CD4-positive, CD25-positive, alpha-beta regulatory T cell (primary cell): ENCODE measurements around the gene FAM222B. TPM values are rescaled to one million over a fixed set of nuclear protein-coding genes. Genes with fewer than 3 reads are reported as not detected.
A peak's percentile ranks its signal among the peaks of the same experiment; 100 is the strongest.
"Not testable (repeated sequence)": the region's sequence is repeated elsewhere in the genome, so short reads cannot be mapped to it uniquely, and the experiment has no call there.

Experiments
- ATAC-seq, 2 donors: fragments of 150-1000 bp; cut with Tn5 transposase; one replicate each; pipeline ENCODE4 v1.10.0; 2021; ENCODE audit warnings: low read depth in 2 of 2, moderate number of reproducible peaks in 2 of 2, moderate library complexity in 1 of 2
- DNase-seq, 3 donors: peaks; one replicate each; pipeline versions ENCODE4 v3.0.0 to v3.0.0-alpha.2; 2012 to 2022; ENCODE audit warnings: mixed read lengths in 1 of 3
- H3K27ac ChIP-seq: one replicate; pipeline ENCODE4 v1.7.0; 2013; ENCODE audit warnings: mild to moderate bottlenecking, low read length; ENCODE audit not compliant: insufficient read depth, poor library complexity, severe bottlenecking
- H3K27me3 ChIP-seq: one replicate; pipeline ENCODE4 v1.7.0; 2013; ENCODE audit warnings: low read length; ENCODE audit not compliant: control insufficient read depth, insufficient read depth
- H3K36me3 ChIP-seq: one replicate; pipeline ENCODE4 v1.7.0; 2013; ENCODE audit warnings: mild to moderate bottlenecking, low read length, moderate library complexity; ENCODE audit not compliant: control insufficient read depth, insufficient read depth
- H3K4me1 ChIP-seq: 2 replicates; pipeline ENCODE4 v1.7.0; 2013; ENCODE audit warnings: mild to moderate bottlenecking, low read length; ENCODE audit not compliant: insufficient read depth, control insufficient read depth, poor library complexity, severe bottlenecking
- H3K4me3 ChIP-seq: one replicate; pipeline ENCODE4 v1.7.0; 2013; ENCODE audit warnings: low read depth, mild to moderate bottlenecking, low read length, moderate library complexity
- H3K9me3 ChIP-seq, 2 experiments: 1 replicate in 1 of 2; 2 replicates in 1 of 2; pipeline ENCODE4 v1.7.0; 2013; ENCODE audit warnings: low read length in 2 of 2, mild to moderate bottlenecking in 1 of 2, moderate library complexity in 1 of 2; ENCODE audit not compliant: control insufficient read depth in 2 of 2
- H3K27ac Mint-ChIP-seq, 3 donors: one replicate each; pipeline ENCODE4 v1.8.0; 2020 to 2022; ENCODE audit warnings: mild to moderate bottlenecking in 3 of 3, mixed read lengths in 3 of 3, moderate library complexity in 2 of 3
- H3K27me3 Mint-ChIP-seq: one replicate; pipeline ENCODE4 v1.8.0; 2022; ENCODE audit warnings: mild to moderate bottlenecking, mixed read lengths
- H3K36me3 Mint-ChIP-seq: one replicate; pipeline ENCODE4 v1.8.0; 2020; ENCODE audit warnings: mixed read lengths
- H3K4me1 Mint-ChIP-seq, 4 donors: one replicate each; pipeline ENCODE4 v1.8.0; 2020 to 2022; ENCODE audit warnings: mixed read lengths in 4 of 4, mild to moderate bottlenecking in 1 of 4
- H3K4me3 Mint-ChIP-seq, 4 donors: one replicate each; pipeline ENCODE4 v1.8.0; 2020 to 2022; ENCODE audit warnings: mild to moderate bottlenecking in 4 of 4, mixed read lengths in 4 of 4, moderate library complexity in 3 of 4
- H3K9me3 Mint-ChIP-seq, 7 donors: one replicate each; pipeline ENCODE4 v1.8.0; 2020 to 2022; ENCODE audit warnings: mixed read lengths in 7 of 7, mild to moderate bottlenecking in 3 of 7, moderate library complexity in 2 of 7
- polyA plus RNA-seq, 4 donors: library from polyadenylated mRNA; unstranded; fragments of 300-500 nt; fragmentation: Illumina TruSeq; gene quantifications; one replicate each; pipeline ENCODE4 v1.2.3, GENCODE V29; 2021
- total RNA-seq: library from RNA; stranded (reverse); gene quantifications from one replicate; pipeline ENCODE4 v1.2.3, GENCODE V29; 2022

FAM222B gene
- total and polyA plus RNA-seq, 5 donors from 2014 or later, result 4.4 to 23.4 (median 12.4) TPM

- not testable (repeated sequence) for H3K9me3 Mint-ChIP-seq, H3K27me3 Mint-ChIP-seq, H3K27me3 ChIP-seq, H3K36me3 Mint-ChIP-seq, DNase-seq, ATAC-seq, H3K27ac Mint-ChIP-seq, H3K4me3 ChIP-seq, H3K36me3 ChIP-seq, H3K4me3 Mint-ChIP-seq, H3K27ac ChIP-seq, H3K9me3 ChIP-seq
- H3K4me1 Mint-ChIP-seq, result peaks cover 9 to 40% (median 27%) of the 10 kb centered on the region in 4 donors
- peaks cover 11% of the 10 kb centered on the region for H3K4me1 ChIP-seq
These were observed 63.0 kb downstream of the FAM222B start for GRCh38 chr17:28779601-28780000.

- Mint-ChIP-seq H3K9me3 (no peaks in the 10 kb centered on the region), H3K4me1 (peaks cover 9 to 41% (median 27%) of the 10 kb centered on the region in 4 donors), H3K27ac (peak overlapping the region in 2 of 3 donors; percentile 57 to 84), H3K27me3 (no peaks in the 10 kb centered on the region), H3K36me3 (peaks cover 9% of the 10 kb centered on the region), H3K4me3 (peak overlapping the region in 2 of 4 donors; percentile 12 to 22)
- H3K27me3 ChIP-seq, result no peaks in the 10 kb centered on the region
- no peak overlapping the region for H3K27ac ChIP-seq
- peaks cover 11% of the 10 kb centered on the region for H3K4me1 ChIP-seq
- no peak overlapping the region for H3K4me3 ChIP-seq
- H3K36me3 ChIP-seq, result no peaks in the 10 kb centered on the region
- DNase-seq (no peak), ATAC-seq (no peak)
- no peaks in the 10 kb centered on the region for H3K9me3 ChIP-seq
These were observed 65.4 kb downstream of the FAM222B start for GRCh38 chr17:28777178-28777577.

GRCh38 chr17:28774206-28774605, 68.4 kb downstream of the FAM222B start:
- Histone ChIP-seq H3K9me3 (no peaks in the 10 kb centered on the region), H3K27me3 (no peaks in the 10 kb centered on the region), H3K4me3 (no peak overlapping the region), H3K36me3 (no peaks in the 10 kb centered on the region), H3K27ac (no peak overlapping the region), H3K4me1 (peaks cover 11% of the 10 kb centered on the region)
- Mint-ChIP-seq H3K27me3 (no peaks in the 10 kb centered on the region), H3K36me3 (peaks cover 4% of the 10 kb centered on the region), H3K4me1 (peaks cover 18 to 35% (median 25%) of the 10 kb centered on the region in 4 donors), H3K27ac (peak overlapping the region in 1 of 3 donors; percentile 76), H3K9me3 (no peaks in the 10 kb centered on the region), H3K4me3 (no peak overlapping the region)
- ATAC-seq (no peak), DNase-seq (no peak)

- Histone ChIP-seq H3K36me3 (no peaks in the 10 kb centered on the region), H3K4me3 (no peak overlapping the region), H3K4me1 (peaks cover 11% of the 10 kb centered on the region), H3K9me3 (no peaks in the 10 kb centered on the region), H3K27ac (no peak overlapping the region), H3K27me3 (no peaks in the 10 kb centered on the region)
- no peak overlapping the region for H3K4me3 Mint-ChIP-seq
- peak overlapping the region in 1 of 3 donors; percentile 76 for H3K27ac Mint-ChIP-seq
- H3K27me3 Mint-ChIP-seq, result no peaks in the 10 kb centered on the region
- DNase-seq (no peak), ATAC-seq (no peak)
- H3K9me3 Mint-ChIP-seq, result no peaks in the 10 kb centered on the region
- peaks cover 18 to 30% (median 21%) of the 10 kb centered on the region in 4 donors for H3K4me1 Mint-ChIP-seq
- no peaks in the 10 kb centered on the region for H3K36me3 Mint-ChIP-seq
These were observed 68.9 kb downstream of the FAM222B start for GRCh38 chr17:28773736-28774135.

GRCh38 chr17:28765038-28765437, 77.6 kb downstream of the FAM222B start:
- H3K27ac Mint-ChIP-seq, result no peak overlapping the region
- Histone ChIP-seq H3K27ac (no peak overlapping the region), H3K27me3 (no peaks in the 10 kb centered on the region), H3K4me3 (no peak overlapping the region), H3K36me3 (peaks cover 31% of the 10 kb centered on the region), H3K9me3 (no peaks in the 10 kb centered on the region), H3K4me1 (no peaks in the 10 kb centered on the region)
- no peak for ATAC-seq
- no peak overlapping the region for H3K4me3 Mint-ChIP-seq
- H3K4me1 Mint-ChIP-seq, result peaks cover 8 to 20% (median 12%) of the 10 kb centered on the region in 4 donors
- DNase-seq, result no peak
- H3K9me3 Mint-ChIP-seq, result peaks cover 0 to 1% (median 0%) of the 10 kb centered on the region in 7 donors
- H3K27me3 Mint-ChIP-seq, result no peaks in the 10 kb centered on the region
- H3K36me3 Mint-ChIP-seq, result peaks cover 4% of the 10 kb centered on the region

GRCh38 chr17:28763804-28764266, 78.8 kb downstream of the FAM222B start:
- DNase-seq (peak; percentile 62 to 80 (median 78)), ATAC-seq (peak; percentile 65 to 68)
- Mint-ChIP-seq H3K27ac (no peak overlapping the region), H3K9me3 (peaks cover 0 to 1% (median 0%) of the 10 kb centered on the region in 7 donors), H3K27me3 (no peaks in the 10 kb centered on the region), H3K4me1 (peaks cover 6 to 11% (median 7%) of the 10 kb centered on the region in 4 donors), H3K36me3 (peaks cover 6% of the 10 kb centered on the region), H3K4me3 (no peak overlapping the region)
- no peak overlapping the region for H3K4me3 ChIP-seq
- H3K27me3 ChIP-seq, result no peaks in the 10 kb centered on the region
- no peak overlapping the region for H3K27ac ChIP-seq
- no peaks in the 10 kb centered on the region for H3K4me1 ChIP-seq
- peaks cover 43% of the 10 kb centered on the region for H3K36me3 ChIP-seq
- no peaks in the 10 kb centered on the region for H3K9me3 ChIP-seq

GRCh38 chr17:28763137-28763799, 79.3 kb downstream of the FAM222B start:
- H3K4me1 Mint-ChIP-seq, result peaks cover 6 to 11% (median 7%) of the 10 kb centered on the region in 4 donors
- no peaks in the 10 kb centered on the region for H3K27me3 Mint-ChIP-seq
- H3K9me3 Mint-ChIP-seq, result peaks cover 0 to 1% (median 0%) of the 10 kb centered on the region in 7 donors
- H3K27ac ChIP-seq, result no peak overlapping the region
- H3K36me3 Mint-ChIP-seq, result peaks cover 7% of the 10 kb centered on the region
- DNase-seq, result no peak
- H3K27ac Mint-ChIP-seq, result no peak overlapping the region
- no peaks in the 10 kb centered on the region for H3K27me3 ChIP-seq
- H3K4me3 Mint-ChIP-seq, result no peak overlapping the region
- no peaks in the 10 kb centered on the region for H3K9me3 ChIP-seq
- H3K4me3 ChIP-seq, result no peak overlapping the region
- peaks cover 48% of the 10 kb centered on the region for H3K36me3 ChIP-seq
- no peaks in the 10 kb centered on the region for H3K4me1 ChIP-seq
- ATAC-seq, result peak in 1 of 2 donors; percentile 26
